Retinal pigment epithelial cell (primary cell): ENCODE results near the gene TGM1.
"Not testable (repeated sequence)": the region's sequence is repeated elsewhere in the genome, so short reads cannot be mapped to it uniquely, and the experiment has no call there.

Source experiments
- DNase-seq: peaks from one replicate; pipeline ENCODE4 v3.0.0-alpha.2; 2010; ENCODE audit warnings: low read depth
- H3K4me3 ChIP-seq: 2 replicates; pipeline ENCODE4 v1.5.1; 2011; ENCODE audit warnings: mild to moderate bottlenecking, low read length, control low read depth, moderate library complexity
- TF ChIP-seq, protein P1 (sequence below): conservative IDR thresholded peaks from 2 replicates; pipeline ENCODE4 v1.5.1; 2011; ENCODE audit warnings: low read depth, low read length, control low read depth, inconsistent platforms

TGM1 gene

DNA sequence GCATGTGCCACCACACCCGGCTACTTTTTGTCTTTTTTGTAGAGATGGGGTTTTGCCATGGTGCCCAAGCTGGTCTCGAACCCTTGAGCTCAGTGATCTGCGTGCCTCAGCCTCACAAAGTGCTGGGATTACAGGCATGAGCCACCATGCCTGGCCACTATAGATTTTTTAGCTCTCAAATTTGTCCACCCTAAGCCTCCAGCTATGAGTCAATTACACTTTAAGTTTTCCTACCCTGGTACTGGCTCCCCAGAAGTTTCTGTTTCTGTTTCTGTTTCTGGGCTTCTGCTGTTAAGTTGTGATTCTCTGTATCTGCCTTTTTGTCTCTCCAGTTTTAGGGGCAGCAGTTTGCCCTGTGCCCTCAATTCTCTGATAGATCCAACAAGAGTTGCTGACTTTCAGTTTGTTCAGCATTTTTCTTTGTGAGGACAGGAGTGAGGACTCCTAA is 16.2 kb downstream of the TGM1 start:
- DNase-seq, result no peak
- TF ChIP-seq, protein P1, sequence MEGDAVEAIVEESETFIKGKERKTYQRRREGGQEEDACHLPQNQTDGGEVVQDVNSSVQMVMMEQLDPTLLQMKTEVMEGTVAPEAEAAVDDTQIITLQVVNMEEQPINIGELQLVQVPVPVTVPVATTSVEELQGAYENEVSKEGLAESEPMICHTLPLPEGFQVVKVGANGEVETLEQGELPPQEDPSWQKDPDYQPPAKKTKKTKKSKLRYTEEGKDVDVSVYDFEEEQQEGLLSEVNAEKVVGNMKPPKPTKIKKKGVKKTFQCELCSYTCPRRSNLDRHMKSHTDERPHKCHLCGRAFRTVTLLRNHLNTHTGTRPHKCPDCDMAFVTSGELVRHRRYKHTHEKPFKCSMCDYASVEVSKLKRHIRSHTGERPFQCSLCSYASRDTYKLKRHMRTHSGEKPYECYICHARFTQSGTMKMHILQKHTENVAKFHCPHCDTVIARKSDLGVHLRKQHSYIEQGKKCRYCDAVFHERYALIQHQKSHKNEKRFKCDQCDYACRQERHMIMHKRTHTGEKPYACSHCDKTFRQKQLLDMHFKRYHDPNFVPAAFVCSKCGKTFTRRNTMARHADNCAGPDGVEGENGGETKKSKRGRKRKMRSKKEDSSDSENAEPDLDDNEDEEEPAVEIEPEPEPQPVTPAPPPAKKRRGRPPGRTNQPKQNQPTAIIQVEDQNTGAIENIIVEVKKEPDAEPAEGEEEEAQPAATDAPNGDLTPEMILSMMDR, result no peak
- H3K4me3 ChIP-seq, result no peak overlapping the region

- H3K4me3 ChIP-seq, DNase-seq: not testable (repeated sequence)
Observed at GRCh38 chr14:24245350-24245749, 17.6 kb downstream of the TGM1 start.

- no peak for DNase-seq
- peak overlapping the region; percentile 91 for H3K4me3 ChIP-seq
- TF ChIP-seq, protein P1, result no peak
Observed at GRCh38 chr14:24243336-24243836, 19.6 kb downstream of the TGM1 start.

GRCh38 chr14:24241829-24242443 is 21.0 kb downstream of the TGM1 start:
- peak; percentile 68 for DNase-seq
- TF ChIP-seq, protein P1, result peak; percentile 53
- peak overlapping the region; percentile 91 for H3K4me3 ChIP-seq

- no peak overlapping the region for H3K4me3 ChIP-seq
Observed at GRCh38 chr14:24240110-24240918, 22.7 kb downstream of the TGM1 start.

GRCh38 chr14:24238527-24239037 is 24.4 kb downstream of the TGM1 start:
- TF ChIP-seq, protein P1, result no peak
- no peak for DNase-seq
- H3K4me3 ChIP-seq, result no peak overlapping the region

More at GRCh38 chr14:24240110-24240918, 22.7 kb downstream of the TGM1 start:
- DNase-seq, result no peak
- TF ChIP-seq, protein P1, result no peak

DNA sequence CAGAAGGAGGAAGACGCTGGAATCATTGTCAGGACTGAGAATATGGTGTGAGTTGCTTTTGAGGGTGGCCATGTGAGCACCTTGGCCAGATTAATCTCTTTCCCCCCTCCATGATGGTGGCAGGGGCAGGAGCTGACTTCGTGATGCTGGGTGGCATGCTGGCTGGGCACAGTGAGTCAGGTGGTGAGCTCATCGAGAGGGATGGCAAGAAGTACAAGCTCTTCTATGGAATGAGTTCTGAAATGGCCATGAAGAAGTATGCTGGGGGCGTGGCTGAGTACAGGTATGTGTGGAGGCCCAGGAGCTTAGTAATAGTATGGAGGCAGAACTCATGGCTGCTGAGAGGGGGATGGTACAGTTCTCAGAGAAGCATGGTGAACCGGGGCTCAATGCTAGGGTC is 24.9 kb downstream of the TGM1 start:
- H3K4me3 ChIP-seq, result no peak overlapping the region
- TF ChIP-seq, protein P1, result no peak
- no peak for DNase-seq
